GM13976 (cell line): ENCODE data around the gene SUDS3.

Experiments
- DNase-seq: peaks from one replicate; pipeline ENCODE4 v3.0.0; 2012; ENCODE audit warnings: low spot score
- CTCF ChIP-seq: IDR thresholded peaks from 2 replicates; pipeline ENCODE4 v1.5.1; 2012; ENCODE audit warnings: borderline replicate concordance, mild to moderate bottlenecking; ENCODE audit not compliant: insufficient read depth; ENCODE audit errors: extremely low read depth, missing control alignments, control extremely low read depth
- in situ Hi-C: fragments of 300-500 bp; cut with MboI; formaldehyde crosslinking; loops from one replicate; pipeline ENCODE4 v1.12.0; 2022; ENCODE audit warnings: low sequenced_read_pairs, mixed read lengths, inconsistent platforms; ENCODE audit not compliant: unreplicated experiment

The SUDS3 gene

GRCh38 chr12:118425364-118425763, 49.0 kb downstream of the SUDS3 start:
- no peak for DNase-seq
- in situ Hi-C loops: no loop called here
- TF ChIP-seq CTCF: no peak

GRCh38 chr12:118427819-118428218, 51.5 kb downstream of the SUDS3 start:
- no peak for TF ChIP-seq CTCF
- in situ Hi-C loops: no loop called here

GRCh38 chr12:118428643-118429042, 52.3 kb downstream of the SUDS3 start:
- no peak for TF ChIP-seq CTCF
- in situ Hi-C loops: no loop called here
- DNase-seq: no peak

More at GRCh38 chr12:118427819-118428218, 51.5 kb downstream of the SUDS3 start:
- no peak for DNase-seq

GRCh38 chr12:118429688-118430383, 53.5 kb downstream of the SUDS3 start:
- TF ChIP-seq CTCF: no peak
- in situ Hi-C loops: no loop called here
- no peak for DNase-seq

GRCh38 chr12:118430516-118430915, 54.2 kb downstream of the SUDS3 start:
- in situ Hi-C loops: no loop called here
- no peak for TF ChIP-seq CTCF
- no peak for DNase-seq

- TF ChIP-seq CTCF: no peak
- in situ Hi-C loops: no loop called here
- DNase-seq: no peak
Measured at GRCh38 chr12:118432812-118433545, 56.6 kb downstream of the SUDS3 start.
